Neural progenitor cell (in vitro differentiated cells): ENCODE measurements around the gene RSPH6A. TPM values are rescaled to one million over a fixed set of nuclear protein-coding genes. Genes with fewer than 3 reads are reported as not detected.

Source experiments
- DNase-seq: peaks from one replicate; pipeline ENCODE4 v3.0.0-alpha.2; 2016; ENCODE audit warnings: low spot score
- H2AFZ ChIP-seq: fragments of 200-600 bp; sonication (generic); replicated peaks from 2 replicates; pipeline ENCODE4 v1.6.1; 2016; ENCODE audit warnings: antibody characterized with exemption
- H3F3A ChIP-seq: fragments of 200-600 bp; sonication (generic); 2 replicates; pipeline ENCODE4 v1.6.1; 2016; ENCODE audit warnings: antibody characterized with exemption, low read depth
- H3K27ac ChIP-seq: fragments of 200-600 bp; sonication (generic); 2 replicates; pipeline ENCODE4 v1.5.1; 2016; ENCODE audit warnings: mild to moderate bottlenecking
- H3K27me3 ChIP-seq: fragments of 200-600 bp; sonication (generic); 2 replicates; pipeline ENCODE4 v1.6.1; 2016; ENCODE audit warnings: mild to moderate bottlenecking, moderate library complexity
- H3K36me3 ChIP-seq: fragments of 200-600 bp; sonication (generic); 2 replicates; pipeline ENCODE4 v1.5.1; 2016
- H3K4me1 ChIP-seq: fragments of 200-600 bp; sonication (generic); 2 replicates; pipeline ENCODE4 v1.6.1; 2016; ENCODE audit warnings: mixed run types
- H3K4me2 ChIP-seq: fragments of 200-600 bp; sonication (generic); 2 replicates; pipeline ENCODE4 v1.6.1; 2016
- H3K4me3 ChIP-seq: fragments of 200-600 bp; sonication (generic); 2 replicates; pipeline ENCODE4 v1.5.1; 2016
- H3K79me2 ChIP-seq: fragments of 200-600 bp; sonication (generic); 2 replicates; pipeline ENCODE4 v1.6.1; 2016; ENCODE audit warnings: low read depth
- H3K9ac ChIP-seq: fragments of 200-600 bp; sonication (generic); 2 replicates; pipeline ENCODE4 v1.6.1; 2016
- H3K9me3 ChIP-seq: fragments of 200-600 bp; sonication (generic); 2 replicates; pipeline ENCODE4 v1.5.1; 2016; ENCODE audit warnings: low read depth
- H4K20me1 ChIP-seq: fragments of 200-600 bp; sonication (generic); 2 replicates; pipeline ENCODE4 v1.6.1; 2016; ENCODE audit warnings: low read depth
- H3K27ac Mint-ChIP-seq: 3 replicates; pipeline ENCODE4 v1.8.0; 2021; ENCODE audit warnings: mixed read lengths
- H3K27me3 Mint-ChIP-seq: 2 replicates; pipeline ENCODE4 v1.8.0; 2022; ENCODE audit warnings: low read depth, mild to moderate bottlenecking, inconsistent platforms, moderate library complexity, mixed read lengths; ENCODE audit not compliant: insufficient read depth
- H3K36me3 Mint-ChIP-seq: 3 replicates; pipeline ENCODE4 v1.8.0; 2021; ENCODE audit warnings: mixed read lengths
- H3K4me1 Mint-ChIP-seq: 3 replicates; pipeline ENCODE4 v1.8.0; 2021; ENCODE audit warnings: mixed read lengths
- H3K4me3 Mint-ChIP-seq: 3 replicates; pipeline ENCODE4 v1.8.0; 2021; ENCODE audit warnings: mild to moderate bottlenecking, moderate library complexity, mixed read lengths
- H3K9me3 Mint-ChIP-seq: 3 replicates; pipeline ENCODE4 v1.8.0; 2020; ENCODE audit warnings: mixed read lengths
- EZH2 ChIP-seq: fragments of 200-600 bp; sonication (generic); IDR thresholded peaks from 2 replicates; pipeline ENCODE4 v1.6.1; 2017; ENCODE audit warnings: antibody characterized with exemption, mild to moderate bottlenecking, moderate library complexity
- EZH2phosphoT487 ChIP-seq: fragments of 200-600 bp; sonication (generic); IDR thresholded peaks from 2 replicates; pipeline ENCODE4 v1.6.1; 2017; ENCODE audit warnings: antibody characterized with exemption
- total RNA-seq: library from RNA; depleted of rRNA; stranded (reverse); fragments of >200 nt; gene quantifications from 2 replicates; pipeline ENCODE4 v1.2.3, GENCODE V29; 2015; ENCODE audit warnings: low replicate concordance
- TF ChIP-seq, protein P1 (sequence below): fragments of 200-600 bp; sonication (generic); IDR thresholded peaks from 2 replicates; pipeline ENCODE4 v1.5.1; 2017; ENCODE audit warnings: antibody characterized with exemption, mild to moderate bottlenecking

The RSPH6A gene
- total RNA-seq, 1 donor from 2014 or later = not detected

DNA sequence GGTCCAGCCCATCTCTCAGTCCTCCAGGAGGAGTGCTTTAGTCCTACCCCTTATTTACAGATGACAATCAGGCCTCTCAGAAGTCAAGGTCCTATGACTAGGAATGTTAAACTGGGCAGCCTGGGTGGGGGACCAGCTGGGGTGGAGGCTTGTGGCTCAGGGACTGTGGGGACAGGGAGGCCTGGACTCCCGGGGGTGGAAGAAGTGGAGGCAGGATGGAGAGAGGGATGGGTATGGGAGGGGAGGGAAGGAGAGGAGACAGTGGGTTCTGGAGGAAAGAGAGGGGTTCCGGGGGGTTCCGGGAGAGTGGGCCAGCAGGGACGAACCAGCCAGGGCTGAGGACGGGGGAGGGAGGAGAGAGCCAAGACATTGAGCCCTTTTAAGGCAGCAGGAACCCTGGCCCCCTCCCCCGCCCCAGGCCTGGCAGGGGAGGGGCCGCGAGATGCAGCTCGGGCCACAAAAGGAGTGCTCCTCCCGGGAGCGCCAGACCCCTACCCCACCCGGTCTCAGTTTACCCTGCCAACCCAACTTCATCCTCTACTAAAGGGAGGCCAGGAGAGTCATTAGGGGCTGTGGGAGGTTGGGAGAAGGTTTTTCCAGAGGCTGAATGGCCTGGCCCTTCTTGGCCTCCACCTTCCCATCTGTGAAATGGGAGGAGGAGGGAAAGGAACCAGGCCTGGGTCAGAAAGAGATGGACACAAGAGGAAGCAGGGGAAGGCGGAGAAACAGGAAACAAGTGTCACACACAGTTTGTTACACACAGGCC, 34.5 kb downstream of the RSPH6A start:
- Histone ChIP-seq H3K36me3 (no peaks in the 10 kb centered on the region), H3K4me3 (no peak overlapping the region), H3K4me2 (no peak overlapping the region), H3F3A (peaks cover 23% of the 10 kb centered on the region), H2AFZ (no peak overlapping the region), H3K4me1 (peaks cover 24% of the 10 kb centered on the region), H3K9ac (no peak overlapping the region), H3K79me2 (no peaks in the 10 kb centered on the region), H3K9me3 (no peaks in the 10 kb centered on the region), H4K20me1 (peaks cover 86% of the 10 kb centered on the region), H3K27ac (no peak overlapping the region), H3K27me3 (peaks cover 5% of the 10 kb centered on the region)
- Mint-ChIP-seq H3K4me3 (peak overlapping the region; percentile 37), H3K27me3 (peaks cover 15% of the 10 kb centered on the region), H3K9me3 (no peaks in the 10 kb centered on the region), H3K4me1 (peaks cover 29% of the 10 kb centered on the region), H3K27ac (peak overlapping the region; percentile 51), H3K36me3 (peaks cover 16% of the 10 kb centered on the region)
- no peak for DNase-seq
- TF ChIP-seq, protein P1, sequence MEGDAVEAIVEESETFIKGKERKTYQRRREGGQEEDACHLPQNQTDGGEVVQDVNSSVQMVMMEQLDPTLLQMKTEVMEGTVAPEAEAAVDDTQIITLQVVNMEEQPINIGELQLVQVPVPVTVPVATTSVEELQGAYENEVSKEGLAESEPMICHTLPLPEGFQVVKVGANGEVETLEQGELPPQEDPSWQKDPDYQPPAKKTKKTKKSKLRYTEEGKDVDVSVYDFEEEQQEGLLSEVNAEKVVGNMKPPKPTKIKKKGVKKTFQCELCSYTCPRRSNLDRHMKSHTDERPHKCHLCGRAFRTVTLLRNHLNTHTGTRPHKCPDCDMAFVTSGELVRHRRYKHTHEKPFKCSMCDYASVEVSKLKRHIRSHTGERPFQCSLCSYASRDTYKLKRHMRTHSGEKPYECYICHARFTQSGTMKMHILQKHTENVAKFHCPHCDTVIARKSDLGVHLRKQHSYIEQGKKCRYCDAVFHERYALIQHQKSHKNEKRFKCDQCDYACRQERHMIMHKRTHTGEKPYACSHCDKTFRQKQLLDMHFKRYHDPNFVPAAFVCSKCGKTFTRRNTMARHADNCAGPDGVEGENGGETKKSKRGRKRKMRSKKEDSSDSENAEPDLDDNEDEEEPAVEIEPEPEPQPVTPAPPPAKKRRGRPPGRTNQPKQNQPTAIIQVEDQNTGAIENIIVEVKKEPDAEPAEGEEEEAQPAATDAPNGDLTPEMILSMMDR = no peak
- TF ChIP-seq EZH2phosphoT487 = no peak
- no peak for TF ChIP-seq EZH2

DNA sequence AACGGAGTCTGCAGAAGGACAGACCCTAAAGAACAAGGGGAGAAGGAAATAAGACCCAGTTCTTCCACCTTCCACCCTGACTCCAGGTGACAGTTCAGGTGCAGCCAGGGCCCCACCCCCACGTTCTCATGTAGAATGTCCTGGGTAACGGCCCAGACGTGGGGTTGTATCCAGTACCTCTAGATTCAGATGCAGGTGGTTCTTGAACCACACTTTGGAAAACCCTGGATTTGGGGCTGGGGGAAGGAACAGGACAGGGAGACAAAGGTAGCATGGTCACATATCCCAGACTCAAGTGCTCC, 35.0 kb downstream of the RSPH6A start:
- Histone ChIP-seq H3K4me3 (peak overlapping the region; percentile 47), H3K27ac (no peak overlapping the region), H3K9ac (no peak overlapping the region), H2AFZ (no peak overlapping the region), H3K79me2 (no peaks in the 10 kb centered on the region), H3F3A (peaks cover 23% of the 10 kb centered on the region), H3K9me3 (no peaks in the 10 kb centered on the region), H3K4me2 (peak overlapping the region; percentile 84), H3K36me3 (no peaks in the 10 kb centered on the region), H3K4me1 (peaks cover 24% of the 10 kb centered on the region), H4K20me1 (peaks cover 81% of the 10 kb centered on the region), H3K27me3 (peaks cover 5% of the 10 kb centered on the region)
- TF ChIP-seq EZH2phosphoT487 (no peak), EZH2 (no peak)
- TF ChIP-seq, protein P1 = no peak
- DNase-seq = no peak
- peaks cover 29% of the 10 kb centered on the region for H3K4me1 Mint-ChIP-seq
- H3K4me3 Mint-ChIP-seq = no peak overlapping the region
- H3K36me3 Mint-ChIP-seq = peaks cover 16% of the 10 kb centered on the region
- no peak overlapping the region for H3K27ac Mint-ChIP-seq
- peaks cover 15% of the 10 kb centered on the region for H3K27me3 Mint-ChIP-seq
- no peaks in the 10 kb centered on the region for H3K9me3 Mint-ChIP-seq

DNA sequence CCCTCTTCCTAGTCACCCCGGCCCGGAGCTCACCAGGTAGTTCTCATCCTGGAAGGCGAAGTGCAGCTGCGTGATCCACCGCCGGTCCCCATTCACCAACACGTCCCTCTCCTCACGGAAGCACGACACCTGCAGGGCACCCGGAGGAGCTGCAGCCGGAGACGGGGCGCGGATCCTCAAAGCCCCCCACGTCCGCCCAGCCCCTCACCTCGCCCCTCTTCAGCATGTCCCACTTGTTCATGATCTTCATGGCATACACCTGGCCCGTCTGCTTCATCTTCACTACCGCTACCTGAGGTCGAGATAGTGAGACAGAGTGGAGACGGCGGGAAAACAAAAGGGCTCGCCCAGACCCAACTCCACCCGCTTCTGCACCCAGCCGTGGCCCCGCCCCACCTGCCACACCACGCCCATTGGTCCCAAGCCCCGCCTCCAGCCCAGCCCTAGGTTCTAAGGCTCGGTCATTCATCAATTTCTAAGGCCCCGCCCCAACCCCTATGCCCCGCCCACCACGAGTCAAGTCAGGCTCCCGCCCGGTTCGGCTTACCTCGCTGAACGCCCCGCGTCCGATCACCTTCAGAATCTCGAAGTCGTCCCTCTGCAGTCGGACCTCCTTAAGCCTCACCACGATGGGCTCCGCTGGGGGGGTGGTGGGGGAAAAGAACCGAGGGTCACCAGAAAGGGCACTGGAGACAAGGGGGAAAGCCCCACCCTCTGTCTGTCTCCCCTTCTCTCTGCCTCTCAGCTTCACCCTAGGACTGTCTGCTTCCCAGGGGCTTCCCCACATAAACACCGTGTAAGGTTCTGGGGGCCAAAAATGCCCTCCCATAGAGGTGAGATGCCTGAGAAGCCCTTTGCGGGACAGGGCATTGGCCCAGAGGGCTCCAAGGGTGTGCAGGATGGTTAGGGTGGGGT, 35.6 kb downstream of the RSPH6A start:
- Histone ChIP-seq H3K79me2 (no peaks in the 10 kb centered on the region), H3K4me2 (peak overlapping the region; percentile 84), H3K36me3 (no peaks in the 10 kb centered on the region), H3K9me3 (no peaks in the 10 kb centered on the region), H3K4me3 (peak overlapping the region; percentile 47), H4K20me1 (peaks cover 74% of the 10 kb centered on the region), H3K27ac (no peak overlapping the region), H3K9ac (no peak overlapping the region), H3K27me3 (peaks cover 5% of the 10 kb centered on the region), H3F3A (peaks cover 26% of the 10 kb centered on the region), H3K4me1 (peaks cover 24% of the 10 kb centered on the region), H2AFZ (no peak overlapping the region)
- peaks cover 15% of the 10 kb centered on the region for H3K27me3 Mint-ChIP-seq
- peak; percentile 96 for DNase-seq
- peak overlapping the region; percentile 81 for H3K4me3 Mint-ChIP-seq
- peak overlapping the region; percentile 18 for H3K27ac Mint-ChIP-seq
- TF ChIP-seq EZH2 (no peak), EZH2phosphoT487 (no peak)
- TF ChIP-seq, protein P1 = peak; percentile 85
- no peaks in the 10 kb centered on the region for H3K9me3 Mint-ChIP-seq
- H3K36me3 Mint-ChIP-seq = peaks cover 16% of the 10 kb centered on the region
- peaks cover 29% of the 10 kb centered on the region for H3K4me1 Mint-ChIP-seq
